SH-SY5Y (cell line): ENCODE measurements around the gene OCIAD2.

Experiments
- GATA2 ChIP-seq: IDR thresholded peaks from 2 replicates; pipeline ENCODE4 v1.6.1; 2011; ENCODE audit warnings: mild to moderate bottlenecking, low read depth, low read length
- GATA3 ChIP-seq: IDR thresholded peaks from 2 replicates; pipeline ENCODE4 v1.6.1; 2011; ENCODE audit warnings: low read depth, mild to moderate bottlenecking, low read length, moderate library complexity

DNA sequence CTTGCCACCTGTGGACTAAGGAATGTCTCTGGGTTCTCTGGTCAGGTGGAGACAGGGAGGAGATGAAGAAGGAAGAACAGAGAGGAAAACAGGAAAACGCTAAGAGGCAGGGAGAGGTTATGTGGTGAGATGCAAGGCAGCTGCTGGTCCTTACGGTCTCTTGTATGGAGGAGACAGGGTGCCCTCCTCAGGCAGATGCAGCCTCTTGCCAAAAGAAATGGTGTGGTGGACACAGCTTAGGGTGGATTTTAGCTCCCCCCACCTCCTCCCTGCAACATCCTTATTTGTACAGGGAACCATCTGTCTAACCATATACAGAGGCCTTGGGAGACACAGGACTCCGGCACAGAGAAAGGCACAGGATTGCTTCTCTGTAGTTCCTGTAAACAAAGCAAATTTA is 9.7 kb downstream of the OCIAD2 start:
- TF ChIP-seq GATA2 (no peak), GATA3 (no peak)
